ENCODE results near the gene SCEL.

Gene SCEL

GRCh38 chr13:77548095-77548494 is 12.6 kb downstream of the SCEL start:
- no peak overlapping the region for H3K4me3 ChIP-seq (ENCODE audit: low read length)
- DNase-seq (ENCODE audit: low read depth), result no peak
- TF ChIP-seq CTCF (IDR thresholded peaks at IDR 0.05; ENCODE audit: insufficient read depth, low read depth, low read length, missing control alignments), result no peak

- no peak overlapping the region for H3K4me3 ChIP-seq (ENCODE audit: low read length)
- no peak for DNase-seq (ENCODE audit: low read depth)
- TF ChIP-seq CTCF (IDR thresholded peaks at IDR 0.05; ENCODE audit: insufficient read depth, low read depth, low read length, missing control alignments), result no peak
Observed at GRCh38 chr13:77548594-77548993, 13.1 kb downstream of the SCEL start.

- no peak overlapping the region for H3K4me3 ChIP-seq (ENCODE audit: low read length)
- no peak for TF ChIP-seq CTCF (IDR thresholded peaks at IDR 0.05; ENCODE audit: insufficient read depth, low read depth, low read length, missing control alignments)
- DNase-seq (ENCODE audit: low read depth), result peak; percentile 75
Observed at GRCh38 chr13:77554069-77554468, 18.6 kb downstream of the SCEL start.

GRCh38 chr13:77555246-77555645 is 19.7 kb downstream of the SCEL start:
- no peak for TF ChIP-seq CTCF (IDR thresholded peaks at IDR 0.05; ENCODE audit: insufficient read depth, low read depth, low read length, missing control alignments)
- no peak overlapping the region for H3K4me3 ChIP-seq (ENCODE audit: low read length)
- DNase-seq (ENCODE audit: low read depth), result no peak

GRCh38 chr13:77558016-77558415 is 22.5 kb downstream of the SCEL start:
- DNase-seq (ENCODE audit: low read depth), result no peak
- H3K4me3 ChIP-seq (ENCODE audit: low read length), result no peak overlapping the region
- TF ChIP-seq CTCF (IDR thresholded peaks at IDR 0.05; ENCODE audit: insufficient read depth, low read depth, low read length, missing control alignments), result no peak

GRCh38 chr13:77563111-77563510 is 27.6 kb downstream of the SCEL start:
- peak; percentile 54 for DNase-seq (ENCODE audit: low read depth)
- no peak for TF ChIP-seq CTCF (IDR thresholded peaks at IDR 0.05; ENCODE audit: insufficient read depth, low read depth, low read length, missing control alignments)
- no peak overlapping the region for H3K4me3 ChIP-seq (ENCODE audit: low read length)

GRCh38 chr13:77565635-77566034 is 30.1 kb downstream of the SCEL start:
- peak; percentile 61 for DNase-seq (ENCODE audit: low read depth)
- no peak overlapping the region for H3K4me3 ChIP-seq (ENCODE audit: low read length)
- peak; percentile 61 for TF ChIP-seq CTCF (IDR thresholded peaks at IDR 0.05; ENCODE audit: insufficient read depth, low read depth, low read length, missing control alignments)
